ENCODE data around the gene BLM.
A peak's percentile ranks its signal among the peaks of the same experiment; 100 is the strongest.

Gene BLM

GRCh38 chr15:90790561-90790960 is 73.4 kb downstream of the BLM start:
- no peak for DNase-seq (ENCODE audit: low spot score)

DNA sequence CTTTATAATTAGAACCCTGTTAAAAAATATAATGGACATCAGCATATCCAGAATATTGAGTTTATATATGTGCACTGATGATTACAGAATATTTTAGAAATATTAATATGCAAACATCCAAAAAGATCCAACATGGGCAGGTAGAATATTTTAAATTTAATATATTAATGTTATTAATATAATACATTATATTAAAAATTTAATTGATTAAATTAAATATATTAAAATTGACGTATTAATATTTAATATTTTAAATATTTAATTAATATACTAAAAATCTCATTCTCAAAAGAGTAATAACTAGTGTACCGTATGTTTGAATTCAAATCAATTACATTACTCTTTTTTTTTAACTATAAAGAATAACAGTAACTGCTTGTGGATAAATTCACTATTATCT is 77.4 kb downstream of the BLM start:
- DNase-seq (ENCODE audit: low spot score) = no peak

- no peak for DNase-seq (ENCODE audit: low spot score)
These were observed 82.6 kb downstream of the BLM start for GRCh38 chr15:90799639-90800170.

DNA sequence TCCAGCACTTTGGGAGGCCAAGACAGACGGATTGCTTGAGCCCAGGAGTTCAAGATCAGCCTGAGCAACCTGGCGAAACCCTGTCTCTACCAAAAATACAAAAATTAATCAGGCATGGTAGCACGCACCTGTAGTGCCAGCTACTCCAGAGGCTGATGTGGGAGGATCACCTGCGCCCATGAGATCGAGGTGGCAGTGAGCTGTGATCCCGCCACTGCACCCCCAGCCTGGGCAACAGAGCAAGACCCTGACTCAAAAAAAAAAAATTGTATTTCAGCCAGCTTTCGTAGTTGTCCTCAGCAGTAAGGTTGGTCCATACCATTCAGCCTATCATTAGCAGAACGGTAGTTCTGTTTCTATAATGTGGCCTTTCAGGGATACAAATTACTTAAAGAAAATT is 84.7 kb downstream of the BLM start:
- no peak for DNase-seq (ENCODE audit: low spot score)

DNA sequence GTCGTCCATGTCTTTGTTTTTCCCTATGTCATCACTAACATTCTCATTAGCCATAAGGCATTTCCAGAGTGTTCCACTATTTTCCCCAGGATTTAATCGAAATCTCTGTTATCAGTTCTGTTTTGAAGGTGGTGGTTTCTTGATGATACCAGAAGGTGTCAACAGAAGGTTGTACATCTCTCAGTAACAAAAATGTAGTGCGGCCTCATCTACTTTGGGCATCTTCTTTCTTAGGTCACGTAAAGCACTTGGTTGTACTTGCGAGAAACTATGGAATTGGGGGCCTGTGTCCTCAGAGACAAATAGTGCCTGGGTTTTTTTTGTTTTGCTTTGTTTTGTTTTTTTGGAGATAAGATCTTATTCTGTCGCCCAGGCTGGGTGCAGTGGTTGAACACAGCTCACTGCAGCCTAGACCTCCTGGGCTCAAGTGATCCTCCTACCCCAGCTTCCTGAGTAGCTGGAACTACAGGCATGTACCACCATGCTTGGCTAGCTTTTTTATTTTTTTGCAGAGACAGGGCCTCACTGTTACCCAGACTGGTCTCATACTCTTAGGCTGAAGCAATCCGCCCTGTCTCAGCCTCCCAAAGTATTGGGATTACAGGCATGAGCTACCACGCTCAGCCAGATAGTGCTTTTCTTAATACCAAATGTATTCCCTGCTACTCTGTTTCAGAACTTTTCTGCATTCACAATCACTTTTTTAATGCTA is 90.1 kb downstream of the BLM start:
- DNase-seq (ENCODE audit: low spot score) = peak; percentile 37

DNA sequence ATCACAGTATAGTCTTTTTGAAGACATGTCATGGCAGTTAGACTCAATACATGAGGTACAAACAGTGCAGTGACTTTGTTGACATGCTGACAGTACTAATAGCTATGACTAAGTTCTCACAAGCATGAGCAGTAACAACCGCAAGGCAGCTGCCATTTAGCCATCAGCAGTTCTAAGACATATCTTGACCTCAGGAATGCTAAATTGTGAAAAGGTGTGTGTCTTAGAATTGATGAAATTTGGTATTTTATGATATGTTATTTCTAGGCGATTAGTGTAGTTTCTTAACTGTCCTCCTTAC is 90.6 kb downstream of the BLM start:
- peak; percentile 17 for DNase-seq (ENCODE audit: low spot score)

DNA sequence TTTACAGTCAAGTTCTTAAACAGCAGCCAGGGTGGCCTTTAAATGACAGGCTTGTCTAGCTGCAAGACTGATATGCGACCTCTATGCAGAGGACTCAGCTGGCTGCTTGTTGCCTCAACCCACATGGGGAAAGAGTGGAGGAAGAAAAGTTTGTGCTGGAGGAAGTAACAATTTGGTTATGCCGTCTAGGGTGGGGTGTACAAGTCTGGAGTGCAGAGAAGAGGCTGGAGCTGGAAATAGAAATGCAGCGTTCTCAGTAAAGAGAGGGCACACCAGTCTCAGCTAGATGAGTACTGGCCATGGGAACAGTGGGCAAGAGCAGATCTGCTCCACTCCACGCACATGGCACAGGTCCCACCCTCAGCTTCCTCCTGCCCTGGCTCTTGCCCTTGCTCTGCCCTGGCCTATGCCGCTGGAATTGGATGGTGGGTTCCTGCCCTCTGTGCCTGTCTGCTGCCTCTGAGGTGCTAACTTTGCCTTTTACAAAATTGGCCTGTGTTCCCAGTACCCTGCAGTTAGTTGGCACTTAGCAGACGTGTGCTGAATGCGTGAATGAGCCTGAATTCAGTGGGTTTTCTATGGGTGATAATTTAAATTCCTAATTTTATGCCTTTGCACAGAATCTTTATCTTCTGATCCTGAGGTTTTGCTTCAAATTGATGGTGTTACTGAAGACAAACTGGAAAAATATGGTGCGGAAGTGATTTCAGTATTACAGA is 91.5 kb downstream of the BLM start:
- DNase-seq (ENCODE audit: low spot score) = no peak

GRCh38 chr15:90809536-90809935 is 92.4 kb downstream of the BLM start:
- no peak for DNase-seq (ENCODE audit: low spot score)

GRCh38 chr15:90810354-90810753 is 93.2 kb downstream of the BLM start:
- DNase-seq (ENCODE audit: low spot score) = no peak

GRCh38 chr15:90812171-90812957 is 95.2 kb downstream of the BLM start:
- no peak for DNase-seq (ENCODE audit: low spot score)

DNA sequence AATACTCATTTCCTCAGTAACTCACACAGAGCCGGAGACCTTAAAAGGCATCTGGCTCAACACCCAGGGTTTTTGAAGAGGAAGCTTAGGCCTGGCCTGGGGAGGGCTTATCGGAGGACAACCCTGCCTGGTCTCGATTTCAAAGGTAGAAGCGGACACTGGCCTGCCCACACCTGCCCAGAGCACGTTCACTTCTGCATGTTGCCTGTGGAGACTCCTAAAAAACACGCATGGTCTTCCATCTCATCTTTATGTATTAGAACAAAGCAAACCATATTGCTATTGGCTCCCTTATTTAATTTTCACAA is 95.8 kb downstream of the BLM start:
- no peak for DNase-seq (ENCODE audit: low spot score)

- no peak for DNase-seq (ENCODE audit: low spot score)
These were observed 96.6 kb downstream of the BLM start for GRCh38 chr15:90813796-90814190.

GRCh38 chr15:90814191-90814821 is 97.2 kb downstream of the BLM start:
- no peak for DNase-seq (ENCODE audit: low spot score)

GRCh38 chr15:90816401-90817116 is 99.4 kb downstream of the BLM start:
- DNase-seq (ENCODE audit: low spot score) = no peak

- DNase-seq (ENCODE audit: low spot score) = no peak
These were observed 100.2 kb downstream of the BLM start for GRCh38 chr15:90817117-90818057.

DNA sequence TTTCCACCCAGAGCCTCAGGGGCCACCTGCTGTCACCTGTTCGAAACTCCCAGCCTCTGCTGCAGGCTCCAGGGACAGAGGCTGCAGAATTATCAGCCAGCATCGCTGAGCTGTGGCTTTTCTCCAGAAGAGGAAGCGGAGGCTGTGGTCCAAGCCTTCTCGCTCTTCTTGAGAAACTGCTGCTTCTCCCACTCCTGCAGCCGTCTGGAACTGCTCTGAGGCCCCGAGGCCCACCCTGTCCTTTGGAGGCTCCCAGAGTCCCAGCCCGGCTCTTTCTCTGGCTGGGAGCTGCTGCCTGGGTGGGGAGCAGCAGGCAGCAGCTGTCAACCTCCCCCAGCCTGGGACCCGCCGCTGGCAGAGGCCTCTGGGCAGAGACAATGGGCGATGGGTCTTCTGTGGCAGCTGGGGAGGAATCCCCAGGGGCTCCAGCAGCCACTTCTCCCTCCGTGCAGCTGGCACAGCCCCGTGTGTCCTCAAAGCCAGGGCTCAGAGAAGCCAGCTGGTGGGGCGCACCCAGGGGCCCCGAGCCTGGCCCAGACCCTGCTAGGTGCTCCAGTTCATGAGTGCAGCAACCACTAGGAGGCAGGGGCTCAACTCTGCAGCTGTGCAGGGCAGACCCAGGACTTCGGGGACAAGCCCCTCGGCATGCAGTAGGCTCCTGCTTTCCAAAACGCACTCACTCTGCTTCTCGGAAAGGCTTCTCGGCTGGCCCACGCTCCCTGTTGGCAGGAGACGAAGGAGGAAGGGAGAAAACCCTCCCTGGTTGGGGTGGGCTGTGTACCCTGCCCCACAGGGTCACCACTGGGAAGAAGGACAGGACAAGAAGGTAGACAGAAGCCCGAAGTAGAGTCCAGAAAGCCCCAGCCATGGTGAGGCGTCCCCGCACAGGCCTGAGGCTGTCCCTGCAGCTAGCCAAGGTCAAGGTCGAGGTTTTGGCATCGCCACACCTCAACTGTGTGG is 101.4 kb downstream of the BLM start:
- no peak for DNase-seq (ENCODE audit: low spot score)

GRCh38 chr15:90819390-90819789 is 102.2 kb downstream of the BLM start:
- DNase-seq (ENCODE audit: low spot score) = no peak

DNA sequence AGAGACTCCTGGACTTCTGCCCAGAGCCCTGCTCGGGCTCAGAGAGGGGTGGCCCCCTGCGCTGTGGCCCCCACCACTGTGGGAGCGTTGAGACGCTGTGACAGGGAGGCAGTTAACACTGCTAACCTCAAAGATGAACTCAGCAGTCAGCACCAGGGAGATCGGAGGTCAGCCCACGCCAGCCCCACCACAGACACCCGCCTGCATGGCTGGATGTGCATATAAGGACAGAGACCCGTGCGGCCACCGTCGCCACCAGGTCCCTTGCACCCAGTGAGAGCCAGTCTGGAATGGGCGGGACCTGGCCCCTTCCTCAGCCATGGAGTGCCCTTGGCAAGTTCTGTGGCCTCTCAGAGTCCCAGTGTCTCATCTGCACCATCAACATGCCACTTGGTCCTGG is 102.7 kb downstream of the BLM start:
- DNase-seq (ENCODE audit: low spot score) = no peak

DNA sequence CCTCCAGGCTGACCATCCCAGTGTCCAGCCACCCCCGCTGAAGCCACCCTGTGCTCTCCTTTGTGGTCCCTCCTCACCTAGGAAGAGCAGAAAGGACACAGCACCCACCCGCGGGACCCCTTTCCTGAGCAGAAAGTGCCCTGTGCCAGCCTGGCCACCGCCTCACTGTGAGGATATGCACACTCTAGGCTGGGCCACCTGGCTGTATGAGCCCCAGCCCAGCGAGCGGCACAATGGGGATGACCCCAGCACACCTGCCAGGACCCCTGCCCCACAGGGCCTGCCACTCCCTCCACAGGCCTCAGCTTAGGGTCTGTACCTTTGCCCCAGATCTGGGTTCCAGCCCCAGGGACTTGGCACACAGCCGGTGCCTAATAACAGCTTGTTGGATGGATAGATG is 103.3 kb downstream of the BLM start:
- no peak for DNase-seq (ENCODE audit: low spot score)

Data from kidney tubule cell (primary cell).